Endothelial cell of umbilical vein (primary cell): ENCODE results near the gene LDLRAD4.

Experiments
- EZH2 ChIP-seq: IDR thresholded peaks from 2 replicates; pipeline ENCODE4 v1.6.1; 2012; ENCODE audit warnings: borderline replicate concordance, low read depth, mild to moderate bottlenecking, moderate library complexity, low read length, inconsistent platforms; ENCODE audit not compliant: severe bottlenecking
- MAX ChIP-seq: IDR thresholded peaks from 2 replicates; pipeline ENCODE4 v1.6.1; 2011; ENCODE audit not compliant: insufficient read depth, insufficient read length
- MYC ChIP-seq: IDR thresholded peaks from one replicate; pipeline ENCODE4 v1.6.1; 2011; ENCODE audit warnings: mild to moderate bottlenecking, low read depth, low read length
- POLR2A ChIP-seq: IDR thresholded peaks from 2 replicates; pipeline ENCODE4 v1.6.1; 2012; ENCODE audit warnings: low read depth, mild to moderate bottlenecking, control low read depth, low read length
- POLR2AphosphoS5 ChIP-seq: IDR thresholded peaks from 2 replicates; pipeline ENCODE4 v1.6.1; 2012; ENCODE audit warnings: low read depth, mild to moderate bottlenecking, control low read depth, low read length, moderate library complexity; ENCODE audit not compliant: insufficient read depth
- TF ChIP-seq, protein P1 (sequence below), 2 donors: IDR thresholded peaks; 1 replicate in 1 of 2; 2 replicates in 1 of 2; pipeline ENCODE4 v1.5.1; 2011; ENCODE audit warnings: low read length in 2 of 2, mild to moderate bottlenecking in 2 of 2, moderate library complexity in 2 of 2, control low read depth in 1 of 2, inconsistent platforms in 1 of 2, low read depth in 1 of 2; ENCODE audit not compliant: insufficient read depth in 1 of 2; ENCODE audit errors: extremely low read depth in 1 of 2

DNA sequence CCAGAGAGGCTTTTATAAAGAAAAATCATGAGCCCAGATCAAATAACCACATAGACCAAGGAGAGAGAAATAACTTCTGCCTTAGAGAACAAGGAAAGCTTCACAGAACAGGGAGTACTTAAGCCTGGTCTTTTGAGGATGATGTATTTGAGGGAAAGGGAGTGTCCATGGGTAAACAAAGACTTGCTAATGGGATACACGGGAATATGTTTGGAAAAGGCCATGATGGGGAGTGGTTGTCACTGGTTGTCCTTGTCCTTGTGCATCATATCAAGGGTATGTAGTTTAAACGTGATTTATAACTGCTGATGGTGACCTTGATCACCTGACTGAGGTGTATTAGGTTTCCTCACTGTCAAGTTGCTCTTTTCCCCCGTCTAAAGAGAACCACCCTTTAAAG is 337.9 kb downstream of the LDLRAD4 start:
- no peak for TF ChIP-seq MYC
- TF ChIP-seq, protein P1, sequence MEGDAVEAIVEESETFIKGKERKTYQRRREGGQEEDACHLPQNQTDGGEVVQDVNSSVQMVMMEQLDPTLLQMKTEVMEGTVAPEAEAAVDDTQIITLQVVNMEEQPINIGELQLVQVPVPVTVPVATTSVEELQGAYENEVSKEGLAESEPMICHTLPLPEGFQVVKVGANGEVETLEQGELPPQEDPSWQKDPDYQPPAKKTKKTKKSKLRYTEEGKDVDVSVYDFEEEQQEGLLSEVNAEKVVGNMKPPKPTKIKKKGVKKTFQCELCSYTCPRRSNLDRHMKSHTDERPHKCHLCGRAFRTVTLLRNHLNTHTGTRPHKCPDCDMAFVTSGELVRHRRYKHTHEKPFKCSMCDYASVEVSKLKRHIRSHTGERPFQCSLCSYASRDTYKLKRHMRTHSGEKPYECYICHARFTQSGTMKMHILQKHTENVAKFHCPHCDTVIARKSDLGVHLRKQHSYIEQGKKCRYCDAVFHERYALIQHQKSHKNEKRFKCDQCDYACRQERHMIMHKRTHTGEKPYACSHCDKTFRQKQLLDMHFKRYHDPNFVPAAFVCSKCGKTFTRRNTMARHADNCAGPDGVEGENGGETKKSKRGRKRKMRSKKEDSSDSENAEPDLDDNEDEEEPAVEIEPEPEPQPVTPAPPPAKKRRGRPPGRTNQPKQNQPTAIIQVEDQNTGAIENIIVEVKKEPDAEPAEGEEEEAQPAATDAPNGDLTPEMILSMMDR (IDR thresholded peaks at IDR 0.05; ENCODE audit: extremely low read depth in 1 of 2, insufficient read depth in 1 of 2, low read depth in 1 of 2, low read length in 2 of 2): no peak
- no peak for TF ChIP-seq POLR2A
- TF ChIP-seq EZH2: no peak
- TF ChIP-seq MAX: no peak
- TF ChIP-seq POLR2AphosphoS5: no peak
